ENCODE measurements around the gene MYRF. TPM values are rescaled to one million over a fixed set of nuclear protein-coding genes. Genes with fewer than 3 reads are reported as not detected.
A peak's percentile ranks its signal among the peaks of the same experiment; 100 is the strongest.

Gene MYRF
- total and polyA plus RNA-seq, 2 of the 13 experiments (the other 11 are each of a cell fraction or from before 2014, with no cell fraction given), result 10.2 to 25.9 TPM

- ATAC-seq, result no peak
- H2AFZ ChIP-seq (ENCODE audit: low read length), result no peak overlapping the region
- BruUV-seq (replicated peaks), result no TSS peak
- H3K4me1 ChIP-seq (ENCODE audit: insufficient read depth, low read length), result peaks cover 27% of the 10 kb centered on the region
- TF ChIP-seq ZNF790 (CRISPR knock-in tag; IDR thresholded peaks at IDR 0.05; ENCODE audit: borderline replicate concordance) (no peak), ZNF225 (CRISPR knock-in tag; IDR thresholded peaks at IDR 0.05) (no peak), ZBTB3 (CRISPR knock-in tag; IDR thresholded peaks at IDR 0.05; ENCODE audit: borderline replicate concordance, low read depth) (no peak), CEBPB (IDR thresholded peaks at IDR 0.05; ENCODE audit: borderline replicate concordance, low read depth, low read length) (peak; percentile 73; the same call in 1 of the 2 replicates)
- in situ Hi-C loops (cut with HindIII; ENCODE audit: extremely low pct_ligation_motif_present, low pct_unique_long_range_greater_than_20kb), result no loop called here
- WGBS (ENCODE audit: low lambda C conversion rate), result 91% methylated on average over 4 of the region's 4 CpGs
- peaks cover 22 to 55% of the 10 kb centered on the region in 2 experiments for H3K36me3 ChIP-seq (replicated peaks in 1 of 2; ENCODE audit: control insufficient read depth in 1 of 2, insufficient read depth in 2 of 2, low read length in 2 of 2)
- POLR2A ChIA-PET, result interaction anchor here (3.5 kb wide), 1 partner anchor 16 kb away, joined by 28 read pairs; no protein-coding TSS in a partner anchor
- H3K4me2 ChIP-seq (ENCODE audit: low read depth, low read length), result no peak overlapping the region
- H3K9me3 ChIP-seq (ENCODE audit: low read length), result no peaks in the 10 kb centered on the region
- H3K9ac ChIP-seq (ENCODE audit: insufficient read depth, low read depth, low read length), result no peak overlapping the region
- no peak for FAIRE-seq
- peaks cover 25% of the 10 kb centered on the region for H3K79me2 ChIP-seq (ENCODE audit: insufficient read depth, low read length)
- no peak for DNase-seq (ENCODE audit: low spot score)
- no peaks in the 10 kb centered on the region for H4K20me1 ChIP-seq (ENCODE audit: insufficient read depth, low read length)
- H3K27me3 ChIP-seq (ENCODE audit: control insufficient read depth in 1 of 2, insufficient read depth in 2 of 2, low read length in 2 of 2), result no peaks in the 10 kb centered on the region; a peak in 1 of 5 replicates
- no peak overlapping the region for H3K4me3 ChIP-seq (replicated peaks in 1 of 3; ENCODE audit: insufficient read depth in 1 of 3, low read depth in 2 of 3, low read length in 3 of 3)
- H3K27ac ChIP-seq (ENCODE audit: extremely low read length, insufficient read depth, low read length), result no peak overlapping the region
- CTCF ChIA-PET (ENCODE audit: low intra/inter-chr PET ratio, low total read pairs), result no interaction called here
- intact Hi-C loops (cut with micrococcal nuclease; ENCODE audit: unreplicated experiment), result no loop called here
Observed at GRCh38 chr11:61812736-61813411, 60.4 kb downstream of the MYRF start.

DNA sequence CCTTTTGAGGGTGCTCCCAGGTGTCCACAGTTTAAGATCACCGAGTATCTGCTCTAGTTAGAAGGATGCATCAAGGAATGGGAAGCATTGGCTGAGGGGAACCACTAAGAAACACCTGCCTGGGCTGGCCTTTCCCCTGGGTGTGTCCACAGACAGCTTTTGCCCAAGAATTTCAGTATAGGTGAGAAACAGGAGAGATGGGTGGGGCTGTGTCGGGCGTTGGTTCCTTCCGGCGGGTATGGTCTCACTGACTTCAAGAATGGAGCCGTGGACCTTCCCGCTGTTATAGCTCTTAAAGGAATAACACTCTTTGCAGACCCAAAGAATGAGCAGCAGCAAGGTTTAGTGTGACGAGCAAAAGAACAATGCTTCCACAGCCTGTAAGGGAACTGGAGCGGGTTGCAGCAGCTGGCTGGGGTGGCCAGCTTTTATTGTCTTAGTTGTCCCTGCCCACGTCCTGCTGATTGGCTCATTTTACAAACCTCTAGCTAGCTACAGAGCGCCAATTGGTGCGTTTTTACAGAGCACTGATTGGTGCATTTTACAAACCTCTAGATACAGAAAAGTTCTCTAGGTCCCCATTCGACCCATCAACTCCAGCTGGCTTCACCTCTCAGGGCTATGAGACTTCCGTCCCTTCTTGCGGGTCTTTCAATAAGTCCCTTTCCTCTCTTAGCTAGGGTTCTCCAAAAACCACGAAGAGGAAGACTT lies 62.0 kb downstream of the MYRF start:
- ATAC-seq (no peak), DNase-seq (ENCODE audit: low spot score) (peak; percentile 41), FAIRE-seq (no peak)
- H3K27me3 ChIP-seq (ENCODE audit: control insufficient read depth in 1 of 2, insufficient read depth in 2 of 2, low read length in 2 of 2), result no peaks in the 10 kb centered on the region; a peak in 1 of 5 replicates
- H3K4me3 ChIP-seq (replicated peaks in 1 of 3; ENCODE audit: insufficient read depth in 1 of 3, low read depth in 2 of 3, low read length in 3 of 3), result peak overlapping the region; percentile 37 to 72 (median 55); a peak in 5 of 6 replicates
- BruUV-seq (replicated peaks), result TSS peak; percentile 64
- 85% methylated on average over 16 of the region's 16 CpGs for WGBS (ENCODE audit: low lambda C conversion rate)
- intact Hi-C loops (cut with micrococcal nuclease; ENCODE audit: unreplicated experiment) (no loop called here), in situ Hi-C loops (cut with HindIII; ENCODE audit: extremely low pct_ligation_motif_present, low pct_unique_long_range_greater_than_20kb) (no loop called here)
- H4K20me1 ChIP-seq (ENCODE audit: insufficient read depth, low read length), result no peaks in the 10 kb centered on the region
- peak overlapping the region; percentile 99 for H3K27ac ChIP-seq (ENCODE audit: extremely low read length, insufficient read depth, low read length)
- POLR2A ChIA-PET, result interaction anchor here (0.8 to 5.8 kb wide), 32 partner anchors 7 to 831 kb away, joined by 3 to 50 read pairs (median 6); partner anchors contain the start of genes BEST1, CPSF7, FADS2 and FEN1
- peaks cover 25% of the 10 kb centered on the region for H3K79me2 ChIP-seq (ENCODE audit: insufficient read depth, low read length)
- peaks cover 22 to 42% of the 10 kb centered on the region in 2 experiments for H3K36me3 ChIP-seq (replicated peaks in 1 of 2; ENCODE audit: control insufficient read depth in 1 of 2, insufficient read depth in 2 of 2, low read length in 2 of 2)
- H3K9me3 ChIP-seq (ENCODE audit: low read length), result no peaks in the 10 kb centered on the region
- H3K9ac ChIP-seq (ENCODE audit: insufficient read depth, low read depth, low read length), result peak overlapping the region; percentile 94
- CTCF ChIA-PET (ENCODE audit: low intra/inter-chr PET ratio, low total read pairs), result no interaction called here
- H2AFZ ChIP-seq (ENCODE audit: low read length), result no peak overlapping the region
- peaks cover 34% of the 10 kb centered on the region for H3K4me1 ChIP-seq (ENCODE audit: insufficient read depth, low read length)
- H3K4me2 ChIP-seq (ENCODE audit: low read depth, low read length), result peak overlapping the region; percentile 99
- TF ChIP-seq IRF2 (CRISPR knock-in tag; IDR thresholded peaks at IDR 0.05) (no peak), CBX2 (IDR thresholded peaks at IDR 0.05; ENCODE audit: low read depth, low read length) (no peak), CBX2 (CRISPR knock-in tag; IDR thresholded peaks at IDR 0.05; ENCODE audit: low read depth) (no peak), ZNF224 (CRISPR knock-in tag; IDR thresholded peaks at IDR 0.05) (no peak), KMT2A (CRISPR knock-in tag; IDR thresholded peaks at IDR 0.05) (0 out of 2 replicates have a peak, but pooled peaks have one; percentile 11), MEIS1 (CRISPR knock-in tag; IDR thresholded peaks at IDR 0.05; ENCODE audit: borderline replicate concordance) (no peak), MED8 (CRISPR knock-in tag; IDR thresholded peaks at IDR 0.05; ENCODE audit: insufficient replicate concordance) (no peak), U2AF2 (IDR thresholded peaks at IDR 0.05; ENCODE audit: low read depth, low read length) (no peak), ZNF530 (CRISPR knock-in tag; IDR thresholded peaks at IDR 0.05; ENCODE audit: low read depth) (no peak), REL (CRISPR knock-in tag; conservative IDR thresholded peaks at IDR 0.05) (no peak), MYNN (CRISPR knock-in tag; IDR thresholded peaks at IDR 0.05; ENCODE audit: low read depth) (0 out of 2 replicates have a peak, but pooled peaks have one; percentile 35), ZSCAN21 (CRISPR knock-in tag; IDR thresholded peaks at IDR 0.05; ENCODE audit: borderline replicate concordance) (no peak)
- TF ChIP-seq, protein P1, sequence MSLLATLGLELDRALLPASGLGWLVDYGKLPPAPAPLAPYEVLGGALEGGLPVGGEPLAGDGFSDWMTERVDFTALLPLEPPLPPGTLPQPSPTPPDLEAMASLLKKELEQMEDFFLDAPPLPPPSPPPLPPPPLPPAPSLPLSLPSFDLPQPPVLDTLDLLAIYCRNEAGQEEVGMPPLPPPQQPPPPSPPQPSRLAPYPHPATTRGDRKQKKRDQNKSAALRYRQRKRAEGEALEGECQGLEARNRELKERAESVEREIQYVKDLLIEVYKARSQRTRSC (CRISPR knock-in tag; IDR thresholded peaks at IDR 0.05; ENCODE audit: low read depth), result no peak

Data from HepG2 (cell line).